Kidney capillary endothelial cell (primary cell): ENCODE data around the gene PPP5C.
"Not testable (repeated sequence)": the region's sequence is repeated elsewhere in the genome, so short reads cannot be mapped to it uniquely, and the experiment has no call there.

Experiments
- DNase-seq: peaks from one replicate; pipeline ENCODE4 v3.0.0-alpha.2; 2018; ENCODE audit warnings: low spot score

Gene PPP5C

GRCh38 chr19:46346821-46347571 is at the start of gene PPP5C:
PPP5C (plus strand) TSS chr19:46347087; CDS start chr19:46347097, 10 bp downstream.
- DNase-seq: peak; percentile 93

DNA sequence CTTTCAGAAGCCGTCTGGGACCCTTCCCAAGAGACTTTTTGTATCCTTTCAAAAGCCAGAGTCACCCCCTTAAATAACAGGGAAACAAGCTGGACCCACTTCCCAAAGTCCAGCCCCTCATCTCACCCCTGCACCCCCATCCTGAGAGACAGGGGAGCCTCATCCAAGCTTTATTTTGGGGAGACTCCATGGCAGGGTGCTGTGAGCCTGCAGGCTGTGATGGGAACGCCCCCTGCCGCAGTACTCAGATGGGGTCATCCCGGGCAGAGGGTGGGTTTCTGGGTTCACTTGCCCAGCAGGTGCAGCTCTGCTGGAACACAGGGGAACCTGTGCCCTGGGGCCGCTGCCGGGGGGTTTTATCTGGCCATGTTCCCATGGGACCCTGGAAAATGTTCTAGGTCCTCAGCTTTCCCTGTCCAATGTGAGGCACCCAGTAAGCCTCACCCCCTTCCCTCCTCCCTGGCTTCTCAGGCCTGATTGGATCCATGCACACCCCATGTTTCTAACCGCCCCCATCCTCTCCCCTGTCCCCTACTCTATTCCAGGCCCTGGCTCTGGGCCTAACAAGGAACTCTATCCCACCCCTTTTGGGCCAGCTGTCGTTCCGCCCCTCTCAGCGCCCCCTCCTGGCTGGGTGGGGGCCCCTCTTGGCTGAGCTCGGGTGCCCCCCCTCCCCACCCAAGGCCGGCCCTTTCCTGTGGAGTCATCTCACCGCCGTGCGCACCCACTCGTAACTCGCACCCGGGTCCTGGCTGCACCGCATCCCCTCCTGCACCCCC is 49.0 kb upstream of the PPP5C start:
- no peak for DNase-seq

GRCh38 chr19:46298479-46299003 is 48.3 kb upstream of the PPP5C start:
- DNase-seq: no peak

GRCh38 chr19:46299004-46299509 is 47.8 kb upstream of the PPP5C start:
- DNase-seq: peak; percentile 66

- no peak for DNase-seq
Measured at GRCh38 chr19:46299695-46300094, 47.2 kb upstream of the PPP5C start.

DNA sequence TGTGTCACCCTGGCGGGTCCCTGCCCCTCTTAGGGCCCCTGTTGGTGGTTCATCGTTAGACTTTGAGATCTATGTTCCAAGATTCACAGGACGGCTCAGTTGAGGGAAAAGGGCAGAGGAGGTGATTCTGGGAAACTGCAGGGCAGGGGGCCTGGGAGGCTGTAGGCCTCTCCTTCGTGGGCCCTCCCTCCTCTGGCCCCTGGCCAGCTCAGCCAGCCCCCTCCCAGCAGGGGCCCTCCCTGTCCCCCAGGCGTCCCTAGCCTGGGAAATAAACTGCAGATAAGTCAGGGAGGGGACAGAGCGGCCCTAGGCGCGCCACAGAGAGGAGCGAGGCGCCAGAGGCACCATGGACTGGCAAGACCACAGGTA is 43.6 kb upstream of the PPP5C start:
- DNase-seq: no peak

GRCh38 chr19:46303691-46304397 is 43.0 kb upstream of the PPP5C start:
- DNase-seq: no peak

GRCh38 chr19:46306501-46306900 is 40.4 kb upstream of the PPP5C start:
- no peak for DNase-seq

GRCh38 chr19:46308510-46308909 is 38.4 kb upstream of the PPP5C start:
- no peak for DNase-seq

DNA sequence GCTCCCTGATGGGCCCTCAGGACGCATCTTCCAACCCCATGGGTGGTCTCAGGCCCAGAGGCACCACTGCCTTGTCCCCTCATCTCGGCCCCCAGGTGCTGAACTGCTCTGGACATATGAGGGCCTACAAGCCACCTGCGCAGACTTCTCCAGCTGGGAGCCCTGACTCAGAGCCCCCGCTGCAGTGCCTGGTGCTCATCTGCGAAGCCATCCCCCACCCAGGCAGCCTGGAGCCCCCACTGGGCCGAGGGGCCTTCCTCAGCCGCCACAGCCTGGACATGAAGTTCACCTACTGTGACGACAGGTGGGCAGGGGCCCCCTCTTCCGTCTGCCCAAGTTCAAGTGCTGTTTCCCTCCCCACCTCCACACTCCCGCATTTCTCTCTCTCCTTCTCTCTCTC is 37.8 kb upstream of the PPP5C start:
- no peak for DNase-seq

DNA sequence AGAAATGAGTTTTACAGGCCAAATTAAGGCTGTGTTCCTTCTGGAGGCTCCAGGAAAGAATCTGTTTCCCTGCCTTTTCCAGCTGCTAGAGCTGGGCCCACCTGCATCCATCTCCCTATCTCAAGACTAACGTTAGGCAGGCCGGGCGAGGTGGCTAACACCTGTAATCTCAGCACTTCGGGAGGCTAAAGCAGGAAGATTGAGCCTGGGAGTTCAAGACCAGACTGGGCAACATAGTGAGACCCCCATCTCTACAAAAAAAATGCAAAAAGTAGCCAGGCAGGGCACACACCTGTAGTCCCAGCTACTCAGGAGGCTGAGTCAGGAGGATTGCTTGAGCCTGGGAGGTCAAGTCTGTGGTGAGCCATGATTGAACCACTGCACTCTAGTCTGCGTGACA is 35.4 kb upstream of the PPP5C start:
- DNase-seq: no peak

- not testable (repeated sequence) for DNase-seq
Measured at GRCh38 chr19:46313540-46314469, 33.1 kb upstream of the PPP5C start.

DNA sequence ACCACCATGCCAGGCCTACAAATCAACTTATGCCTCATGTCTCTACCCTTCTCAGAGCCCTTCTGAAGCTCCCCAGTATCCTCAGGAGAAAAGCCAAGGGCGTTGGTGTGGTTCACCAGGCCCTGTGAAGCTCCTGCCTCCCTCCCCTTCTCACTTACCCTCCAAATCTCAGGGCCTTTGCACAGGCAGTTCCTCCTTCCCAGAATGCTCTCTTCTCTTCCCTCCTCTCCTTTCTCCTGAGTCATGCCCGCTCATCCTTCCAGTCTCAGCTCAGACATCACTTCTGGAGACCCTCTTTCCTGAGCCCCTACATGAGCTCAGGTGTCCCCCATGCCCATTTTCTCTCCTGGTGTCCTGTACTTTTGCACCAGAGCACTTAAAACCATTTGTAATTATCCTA is 29.5 kb upstream of the PPP5C start:
- no peak for DNase-seq

DNA sequence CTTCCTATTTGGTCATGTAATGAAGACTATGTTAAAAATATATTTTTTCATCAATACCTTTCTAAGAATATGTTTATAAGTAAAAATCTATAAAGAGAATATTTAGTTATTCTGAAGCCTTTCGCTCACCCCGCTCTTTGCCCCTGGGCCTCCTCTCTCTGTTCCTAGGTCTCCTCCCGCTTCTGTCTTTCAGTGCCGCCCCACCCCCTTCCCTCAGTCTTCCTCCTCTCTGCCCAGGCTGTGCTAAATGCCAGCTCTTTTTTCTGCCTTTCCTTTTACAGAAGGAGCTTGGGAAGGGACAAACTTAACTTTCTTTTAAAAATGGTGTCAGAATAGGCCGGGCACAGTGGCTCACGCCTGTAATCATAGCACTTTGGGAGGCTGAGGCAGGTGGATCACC is 27.3 kb upstream of the PPP5C start:
- DNase-seq: no peak

DNA sequence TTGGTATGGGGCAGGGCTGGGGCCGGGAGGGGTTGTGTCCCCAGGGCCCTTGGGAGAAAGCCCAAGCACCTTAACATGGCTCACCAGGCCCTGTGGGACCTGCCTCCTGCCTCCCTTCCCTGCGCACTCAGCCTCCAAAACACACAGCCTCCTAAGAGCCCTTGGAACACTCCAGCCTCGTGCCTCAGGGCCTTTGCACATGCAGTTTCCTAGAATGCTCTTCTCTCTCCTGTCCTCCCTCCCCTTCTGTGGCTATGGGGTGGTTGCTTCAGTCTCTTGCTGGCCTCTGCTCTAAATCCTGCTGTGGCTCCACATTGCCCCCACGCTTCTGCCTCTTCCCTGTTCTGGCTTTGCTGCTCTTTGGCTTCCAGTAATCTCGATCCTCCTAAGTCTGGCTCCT is 26.3 kb upstream of the PPP5C start:
- DNase-seq: no peak

- DNase-seq: no peak
Measured at GRCh38 chr19:46321653-46322052, 25.2 kb upstream of the PPP5C start.

DNA sequence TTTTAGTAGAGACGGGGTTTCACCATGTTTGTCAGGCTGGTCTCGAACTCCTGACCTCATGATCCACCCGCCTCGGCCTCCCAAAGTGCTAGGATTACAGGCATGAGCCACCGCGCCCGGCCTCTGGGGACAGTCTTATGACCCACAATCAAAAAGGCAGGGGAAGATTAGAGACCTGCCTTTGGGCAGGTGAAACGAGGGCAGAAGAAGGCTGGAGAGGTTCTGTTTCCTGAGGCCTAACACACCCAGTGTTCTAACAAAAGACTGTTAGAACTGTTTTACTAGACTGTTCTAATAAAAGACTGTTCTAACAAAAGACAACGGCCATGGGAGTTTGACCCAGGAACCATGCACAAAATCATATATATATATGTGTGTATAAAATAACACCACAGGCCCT is 23.7 kb upstream of the PPP5C start:
- DNase-seq: not testable (repeated sequence)

DNA sequence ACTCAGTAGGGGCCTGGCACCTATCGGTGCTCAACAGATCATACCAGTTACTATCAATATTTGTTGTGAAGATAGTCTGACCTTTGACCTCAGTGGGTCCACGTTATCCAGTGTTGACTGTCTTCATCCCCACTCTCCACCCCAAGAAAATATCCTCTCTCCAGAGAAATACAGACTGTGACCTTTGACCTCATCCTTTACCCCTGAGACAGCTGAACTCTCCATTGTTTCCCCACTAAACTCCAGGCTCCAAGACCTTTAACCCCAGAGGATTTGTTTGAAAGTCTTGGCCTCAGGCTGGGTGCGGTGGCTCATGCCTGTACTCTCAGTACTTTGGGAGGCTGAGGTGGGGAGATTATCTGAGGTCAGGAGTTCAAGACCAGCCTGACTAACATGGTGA is 22.6 kb upstream of the PPP5C start:
- DNase-seq: no peak

DNA sequence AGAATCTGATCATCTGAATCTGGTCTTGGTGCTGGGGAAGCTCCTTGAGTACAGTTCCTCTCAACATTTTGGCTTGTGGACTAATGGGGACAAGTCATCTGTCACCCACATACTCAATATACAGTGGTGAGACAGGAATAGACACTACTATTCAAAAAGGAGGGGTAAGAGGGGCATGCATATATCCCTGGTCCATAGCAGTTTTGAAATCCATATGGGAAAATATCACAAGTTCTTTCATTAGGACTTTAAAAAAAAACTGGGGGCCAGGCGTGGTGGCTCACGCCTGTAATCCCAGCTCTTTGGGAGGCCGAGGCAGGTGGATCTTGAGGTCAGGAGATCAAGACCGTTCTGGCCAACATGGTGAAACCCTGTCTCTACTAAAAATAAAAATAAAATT is 20.3 kb upstream of the PPP5C start:
- no peak for DNase-seq

DNA sequence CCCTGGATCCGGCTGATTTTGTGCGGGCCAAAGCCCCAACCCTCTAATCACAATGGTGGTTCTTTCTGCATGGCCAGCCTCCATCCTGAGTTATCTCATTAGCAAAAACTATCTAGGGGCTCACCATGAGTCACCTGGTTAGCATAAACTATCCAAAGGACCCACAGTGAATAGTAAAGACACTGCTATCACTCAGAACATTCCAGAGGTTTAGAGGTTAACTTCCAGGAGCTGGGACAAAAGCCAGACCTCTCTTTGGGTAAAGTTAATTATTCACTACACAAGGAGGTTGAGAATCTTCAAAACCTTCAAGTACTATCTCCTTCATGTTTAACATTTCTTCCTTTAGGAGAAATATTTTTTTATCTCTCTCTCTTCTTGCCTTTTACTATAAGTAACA is 18.8 kb upstream of the PPP5C start:
- no peak for DNase-seq

DNA sequence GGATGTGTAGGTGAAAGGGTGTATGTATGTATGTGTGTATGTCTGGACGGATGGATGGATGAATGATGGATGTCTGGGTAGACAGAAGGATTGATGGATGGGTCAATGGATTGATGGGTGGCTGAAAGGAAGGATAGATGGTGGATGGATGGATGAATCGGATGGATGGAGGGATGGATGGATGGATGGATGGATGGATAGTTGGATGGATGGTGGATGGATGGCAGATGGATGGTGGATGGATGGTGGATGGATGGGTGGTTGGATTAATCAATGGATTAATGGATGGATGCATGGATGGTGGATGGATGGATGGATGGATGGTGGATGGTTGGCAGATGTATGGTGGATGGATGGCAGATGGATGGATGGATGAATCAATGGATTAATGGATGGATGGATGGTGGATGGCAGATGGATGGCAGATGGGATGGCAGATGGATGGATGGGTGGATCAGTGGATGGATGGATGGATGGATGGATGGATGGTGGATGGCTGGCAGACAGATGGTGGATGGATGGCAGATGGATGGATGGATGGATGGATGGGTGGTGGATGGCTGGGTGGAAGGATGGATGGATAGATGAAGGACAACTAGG is 16.5 kb upstream of the PPP5C start:
- no peak for DNase-seq
